Neural cell (in vitro differentiated cells): ENCODE results near the gene ITGAL. TPM values are rescaled to one million over a fixed set of nuclear protein-coding genes. Genes with fewer than 3 reads are reported as not detected.
"Not testable (repeated sequence)": the region's sequence is repeated elsewhere in the genome, so short reads cannot be mapped to it uniquely, and the experiment has no call there.

Experiments
- H2AFZ ChIP-seq: fragments of 200-600, 300-800 bp; sonication (generic), shearing (Covaris generic); 2 replicates; pipeline ENCODE4 v1.6.0; 2014; ENCODE audit warnings: low read depth, mild to moderate bottlenecking, antibody characterized with exemption, low read length, moderate library complexity
- H3F3A ChIP-seq: fragments of 200-600 bp; shearing (Covaris generic); 2 replicates; pipeline ENCODE4 v1.6.1; 2016; ENCODE audit warnings: mild to moderate bottlenecking, moderate library complexity, mixed read lengths, antibody characterized with exemption, low read length; ENCODE audit not compliant: insufficient read depth, poor library complexity, severe bottlenecking
- H3K27ac ChIP-seq: fragments of 200-600, 300-800 bp; sonication (generic), shearing (Covaris generic); 2 replicates; pipeline ENCODE4 v1.5.1; 2014; ENCODE audit warnings: mild to moderate bottlenecking, low read length, moderate library complexity
- H3K27me3 ChIP-seq: fragments of 300-800, 200-600 bp; sonication (generic), shearing (Covaris generic); 2 replicates; pipeline ENCODE4 v1.6.0; 2014; ENCODE audit warnings: mild to moderate bottlenecking, low read depth, low read length, moderate library complexity; ENCODE audit not compliant: insufficient read depth
- H3K36me3 ChIP-seq: fragments of 300-800, 200-600 bp; sonication (generic), shearing (Covaris generic); 2 replicates; pipeline ENCODE4 v1.5.1; 2014; ENCODE audit warnings: mild to moderate bottlenecking, antibody characterized with exemption, low read length, moderate library complexity; ENCODE audit not compliant: insufficient read depth
- H3K4me2 ChIP-seq: fragments of 300-800, 200-600 bp; sonication (generic), shearing (Covaris generic); 2 replicates; pipeline ENCODE4 v1.6.0; 2014; ENCODE audit warnings: mild to moderate bottlenecking, low read length
- H3K4me3 ChIP-seq: fragments of 300-800, 200-600 bp; sonication (generic), shearing (Covaris generic); 2 replicates; pipeline ENCODE4 v1.5.1; 2014; ENCODE audit warnings: mild to moderate bottlenecking, low read length, moderate library complexity
- H3K79me2 ChIP-seq: fragments of 200-600 bp; shearing (Covaris generic); replicated peaks from 2 replicates; pipeline ENCODE4 v1.6.0; 2014; ENCODE audit warnings: mild to moderate bottlenecking, low read length, moderate library complexity; ENCODE audit not compliant: insufficient read depth
- H3K9ac ChIP-seq: fragments of 300-800, 200-600 bp; sonication (generic), shearing (Covaris generic); 2 replicates; pipeline ENCODE4 v1.6.1; 2016; ENCODE audit warnings: mild to moderate bottlenecking, low read length, mixed read lengths
- H3K9me2 ChIP-seq: fragments of 200-600 bp; shearing (Covaris generic); 2 replicates; pipeline ENCODE4 v1.6.1; 2016; ENCODE audit warnings: mild to moderate bottlenecking, low read length, mixed read lengths; ENCODE audit not compliant: insufficient read depth
- H3K9me3 ChIP-seq: fragments of 200-600, 300-800 bp; sonication (generic), shearing (Covaris generic); 2 replicates; pipeline ENCODE4 v1.6.1; 2016; ENCODE audit warnings: mild to moderate bottlenecking, mixed run types, low read length, moderate library complexity, mixed read lengths
- H4K20me1 ChIP-seq: fragments of 200-600 bp; shearing (Covaris generic); 2 replicates; pipeline ENCODE4 v1.6.1; 2016; ENCODE audit warnings: mild to moderate bottlenecking, mixed run types; ENCODE audit not compliant: insufficient read depth
- EP300 ChIP-seq: fragments of 450-650 bp; conservative IDR thresholded peaks from 2 replicates; pipeline ENCODE4 v1.6.1; 2014; ENCODE audit warnings: antibody characterized with exemption, mild to moderate bottlenecking, moderate library complexity; ENCODE audit not compliant: poor library complexity, severe bottlenecking
- EZH2 ChIP-seq: fragments of 200-600, 300-800 bp; shearing (Covaris generic), sonication (generic); IDR thresholded peaks from 2 replicates; pipeline ENCODE4 v1.6.1; 2014; ENCODE audit warnings: antibody characterized with exemption, low read length, borderline replicate concordance, mild to moderate bottlenecking; ENCODE audit not compliant: insufficient read depth, poor library complexity, severe bottlenecking
- MXI1 ChIP-seq: fragments of 450-650 bp; conservative IDR thresholded peaks from 2 replicates; pipeline ENCODE4 v1.6.1; 2014; ENCODE audit warnings: antibody characterized with exemption, mild to moderate bottlenecking; ENCODE audit not compliant: poor library complexity, severe bottlenecking
- POLR2AphosphoS5 ChIP-seq: IDR thresholded peaks from 2 replicates; pipeline ENCODE4 v1.6.1; 2012
- RAD21 ChIP-seq: fragments of 450-650 bp; conservative IDR thresholded peaks from 2 replicates; pipeline ENCODE4 v1.6.1; 2014; ENCODE audit warnings: antibody characterized with exemption, mild to moderate bottlenecking, moderate library complexity
- SMC3 ChIP-seq: fragments of 450-650 bp; conservative IDR thresholded peaks from 2 replicates; pipeline ENCODE4 v1.6.1; 2014; ENCODE audit warnings: antibody characterized with exemption, mild to moderate bottlenecking, moderate library complexity; ENCODE audit not compliant: poor library complexity
- TAF1 ChIP-seq: IDR thresholded peaks from 2 replicates; pipeline ENCODE4 v1.6.1; 2012; ENCODE audit warnings: low read depth
- polyA plus RNA-seq: library from polyadenylated mRNA; depleted of rRNA; stranded (reverse); fragments of >200 nt; gene quantifications from 2 replicates; pipeline ENCODE4 v1.2.3, GENCODE V29; 2014
- TF ChIP-seq, protein P1 (sequence below): IDR thresholded peaks from 2 replicates; pipeline ENCODE4 v1.6.1; 2012; ENCODE audit warnings: borderline replicate concordance
- TF ChIP-seq, protein P2 (sequence below): fragments of 450-650 bp; IDR thresholded peaks from 2 replicates; pipeline ENCODE4 v1.5.1; 2014; ENCODE audit warnings: antibody characterized with exemption, mild to moderate bottlenecking, moderate library complexity; ENCODE audit not compliant: poor library complexity, severe bottlenecking

ITGAL gene
- polyA plus RNA-seq, 1 donor from 2014 or later: not detected

DNA sequence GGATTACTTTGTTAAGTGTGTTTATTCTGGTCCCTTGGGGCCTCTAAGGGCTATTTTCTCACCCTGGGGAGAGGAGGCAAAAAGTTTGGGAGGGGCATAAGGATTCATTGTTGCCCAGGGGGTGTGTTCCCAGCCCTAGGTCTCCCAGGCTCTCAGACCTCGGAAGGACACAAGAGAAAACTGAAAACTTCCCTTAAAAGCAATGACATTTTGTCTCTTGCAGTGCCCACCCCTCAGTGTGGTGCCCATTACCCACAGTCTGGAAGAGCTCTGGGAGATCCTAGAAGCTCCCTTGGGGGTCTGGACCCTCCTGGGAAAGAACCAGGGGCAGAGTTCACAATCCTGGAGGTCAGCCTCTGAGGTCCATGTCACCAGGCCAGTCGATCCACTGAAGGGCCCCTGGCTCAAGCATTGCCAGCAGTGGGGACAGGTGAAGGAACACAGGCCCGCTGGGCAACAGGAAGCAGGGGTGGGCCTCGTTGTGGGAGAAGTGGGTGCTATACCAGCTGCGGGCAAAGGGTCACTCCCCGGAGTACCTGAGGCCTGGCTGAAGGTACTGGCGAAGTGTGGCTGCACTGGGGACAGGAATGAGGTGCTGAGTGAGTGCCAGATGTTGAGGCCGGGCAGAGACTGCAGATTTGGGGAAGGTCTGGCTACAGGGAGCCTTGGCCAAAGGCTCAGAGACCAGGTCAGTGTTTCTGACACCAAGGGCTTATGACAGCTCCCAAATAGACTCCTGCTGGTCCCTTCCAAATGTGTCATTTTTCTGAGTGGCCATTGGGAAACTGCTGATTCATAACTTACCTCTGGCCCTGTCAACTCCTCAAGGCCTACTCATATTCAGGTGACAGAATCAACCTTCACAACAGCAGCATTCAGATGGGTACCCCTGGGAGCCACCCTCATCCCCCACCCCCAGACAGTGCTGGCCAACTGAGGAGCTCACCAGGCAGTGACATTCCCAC is 66.7 kb downstream of the ITGAL start:
- H4K20me1 ChIP-seq: no peaks in the 10 kb centered on the region
- H2AFZ ChIP-seq: no peak overlapping the region
- peaks cover 6% of the 10 kb centered on the region for H3F3A ChIP-seq
- no peak overlapping the region for H3K4me3 ChIP-seq
- H3K4me2 ChIP-seq: no peak overlapping the region
- no peaks in the 10 kb centered on the region for H3K9me2 ChIP-seq
- TF ChIP-seq POLR2AphosphoS5 (no peak), RAD21 (no peak), TAF1 (no peak), SMC3 (no peak), EZH2 (no peak), EP300 (no peak), MXI1 (no peak)
- TF ChIP-seq, protein P1, sequence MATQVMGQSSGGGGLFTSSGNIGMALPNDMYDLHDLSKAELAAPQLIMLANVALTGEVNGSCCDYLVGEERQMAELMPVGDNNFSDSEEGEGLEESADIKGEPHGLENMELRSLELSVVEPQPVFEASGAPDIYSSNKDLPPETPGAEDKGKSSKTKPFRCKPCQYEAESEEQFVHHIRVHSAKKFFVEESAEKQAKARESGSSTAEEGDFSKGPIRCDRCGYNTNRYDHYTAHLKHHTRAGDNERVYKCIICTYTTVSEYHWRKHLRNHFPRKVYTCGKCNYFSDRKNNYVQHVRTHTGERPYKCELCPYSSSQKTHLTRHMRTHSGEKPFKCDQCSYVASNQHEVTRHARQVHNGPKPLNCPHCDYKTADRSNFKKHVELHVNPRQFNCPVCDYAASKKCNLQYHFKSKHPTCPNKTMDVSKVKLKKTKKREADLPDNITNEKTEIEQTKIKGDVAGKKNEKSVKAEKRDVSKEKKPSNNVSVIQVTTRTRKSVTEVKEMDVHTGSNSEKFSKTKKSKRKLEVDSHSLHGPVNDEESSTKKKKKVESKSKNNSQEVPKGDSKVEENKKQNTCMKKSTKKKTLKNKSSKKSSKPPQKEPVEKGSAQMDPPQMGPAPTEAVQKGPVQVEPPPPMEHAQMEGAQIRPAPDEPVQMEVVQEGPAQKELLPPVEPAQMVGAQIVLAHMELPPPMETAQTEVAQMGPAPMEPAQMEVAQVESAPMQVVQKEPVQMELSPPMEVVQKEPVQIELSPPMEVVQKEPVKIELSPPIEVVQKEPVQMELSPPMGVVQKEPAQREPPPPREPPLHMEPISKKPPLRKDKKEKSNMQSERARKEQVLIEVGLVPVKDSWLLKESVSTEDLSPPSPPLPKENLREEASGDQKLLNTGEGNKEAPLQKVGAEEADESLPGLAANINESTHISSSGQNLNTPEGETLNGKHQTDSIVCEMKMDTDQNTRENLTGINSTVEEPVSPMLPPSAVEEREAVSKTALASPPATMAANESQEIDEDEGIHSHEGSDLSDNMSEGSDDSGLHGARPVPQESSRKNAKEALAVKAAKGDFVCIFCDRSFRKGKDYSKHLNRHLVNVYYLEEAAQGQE: no peak
- TF ChIP-seq, protein P2, sequence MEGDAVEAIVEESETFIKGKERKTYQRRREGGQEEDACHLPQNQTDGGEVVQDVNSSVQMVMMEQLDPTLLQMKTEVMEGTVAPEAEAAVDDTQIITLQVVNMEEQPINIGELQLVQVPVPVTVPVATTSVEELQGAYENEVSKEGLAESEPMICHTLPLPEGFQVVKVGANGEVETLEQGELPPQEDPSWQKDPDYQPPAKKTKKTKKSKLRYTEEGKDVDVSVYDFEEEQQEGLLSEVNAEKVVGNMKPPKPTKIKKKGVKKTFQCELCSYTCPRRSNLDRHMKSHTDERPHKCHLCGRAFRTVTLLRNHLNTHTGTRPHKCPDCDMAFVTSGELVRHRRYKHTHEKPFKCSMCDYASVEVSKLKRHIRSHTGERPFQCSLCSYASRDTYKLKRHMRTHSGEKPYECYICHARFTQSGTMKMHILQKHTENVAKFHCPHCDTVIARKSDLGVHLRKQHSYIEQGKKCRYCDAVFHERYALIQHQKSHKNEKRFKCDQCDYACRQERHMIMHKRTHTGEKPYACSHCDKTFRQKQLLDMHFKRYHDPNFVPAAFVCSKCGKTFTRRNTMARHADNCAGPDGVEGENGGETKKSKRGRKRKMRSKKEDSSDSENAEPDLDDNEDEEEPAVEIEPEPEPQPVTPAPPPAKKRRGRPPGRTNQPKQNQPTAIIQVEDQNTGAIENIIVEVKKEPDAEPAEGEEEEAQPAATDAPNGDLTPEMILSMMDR: no peak
- H3K27ac ChIP-seq: no peak overlapping the region
- no peaks in the 10 kb centered on the region for H3K36me3 ChIP-seq
- H3K79me2 ChIP-seq: peaks cover 6% of the 10 kb centered on the region
- no peaks in the 10 kb centered on the region for H3K9me3 ChIP-seq
- H3K27me3 ChIP-seq: no peaks in the 10 kb centered on the region
- H3K9ac ChIP-seq: no peak overlapping the region

DNA sequence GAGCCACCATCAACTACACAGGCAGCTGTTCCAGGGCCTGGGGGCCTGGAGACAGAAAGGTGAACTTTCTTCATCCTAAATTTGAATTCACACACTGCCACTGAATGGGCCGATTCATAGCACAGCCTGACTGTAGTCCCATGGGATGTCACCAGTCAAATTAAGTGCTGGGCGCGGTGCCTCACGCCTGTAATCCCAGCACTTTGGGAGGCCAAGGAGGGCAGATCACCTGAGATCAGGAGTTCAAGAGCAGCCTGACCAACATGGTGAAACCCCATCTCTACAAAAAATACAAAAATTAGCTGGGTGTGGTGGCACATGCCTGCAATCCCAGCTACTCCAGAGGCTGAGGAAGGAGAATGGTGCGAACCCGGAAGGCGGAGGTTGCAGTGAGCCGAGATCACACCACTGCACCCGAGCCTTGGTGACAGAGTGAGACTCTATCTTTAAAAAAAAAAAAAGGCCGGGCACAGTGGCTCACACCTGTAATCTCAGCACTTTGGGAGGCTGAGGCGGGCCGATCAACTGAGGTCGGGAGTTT is 67.5 kb downstream of the ITGAL start:
- H3F3A ChIP-seq, H3K79me2 ChIP-seq, H3K9me2 ChIP-seq, H3K4me2 ChIP-seq, H3K27me3 ChIP-seq, H3K9ac ChIP-seq, H3K27ac ChIP-seq, H3K4me3 ChIP-seq, H3K36me3 ChIP-seq, H3K9me3 ChIP-seq, H4K20me1 ChIP-seq, H2AFZ ChIP-seq: not testable (repeated sequence)

DNA sequence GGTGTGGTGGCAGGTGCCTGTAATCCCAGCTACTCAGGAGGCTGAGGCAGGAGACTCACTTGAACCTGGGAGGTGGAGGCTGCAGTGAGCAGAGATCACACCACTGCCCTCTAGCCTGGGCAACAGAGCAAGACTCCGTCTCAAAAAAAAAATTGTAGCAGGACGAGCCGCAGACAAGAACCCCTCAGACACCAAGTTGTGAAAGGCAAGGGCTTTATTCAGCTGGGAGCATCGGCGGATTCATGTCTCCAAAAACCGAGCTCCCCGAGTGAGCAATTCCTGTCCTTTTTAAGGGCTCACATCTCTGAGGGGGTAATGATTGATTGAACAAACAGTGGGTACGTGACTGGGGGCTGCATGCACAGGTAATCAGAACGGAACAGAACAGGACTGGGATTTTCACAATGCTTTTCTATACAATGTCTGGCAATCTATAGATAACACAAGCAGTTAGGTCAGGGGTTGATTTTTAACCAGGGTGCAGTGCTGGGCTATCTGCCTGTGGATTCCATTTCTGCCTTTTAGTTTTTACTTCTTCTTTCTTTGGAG is 68.4 kb downstream of the ITGAL start:
- H3K4me2 ChIP-seq: not testable (repeated sequence)

More for the DNA sequence above, 68.4 kb downstream of the ITGAL start:
- not testable (repeated sequence) for H3F3A ChIP-seq, H3K27me3 ChIP-seq, H3K79me2 ChIP-seq, H3K9ac ChIP-seq, H3K36me3 ChIP-seq, H3K27ac ChIP-seq, H2AFZ ChIP-seq, H4K20me1 ChIP-seq, H3K9me2 ChIP-seq, H3K9me3 ChIP-seq, H3K4me3 ChIP-seq
